Measurements from ENCODE around the gene DLD.
"Not testable (repeated sequence)": the region's sequence is repeated elsewhere in the genome, so short reads cannot be mapped to it uniquely, and the experiment has no call there.

The DLD gene

GRCh38 chr7:107948645-107949442 lies 57.9 kb downstream of the DLD start:
- peaks cover 90% of the 10 kb centered on the region for H3K36me3 ChIP-seq (ENCODE audit: insufficient read depth, insufficient read length, low read length)
- peaks cover 4% of the 10 kb centered on the region for H3K4me1 ChIP-seq (ENCODE audit: insufficient read depth, insufficient read length)
- no peaks in the 10 kb centered on the region for H3K27me3 ChIP-seq (ENCODE audit: insufficient read depth, insufficient read length)
- H3K9ac ChIP-seq (ENCODE audit: insufficient read length, low read depth) = no peak overlapping the region
- H3K4me3 ChIP-seq (ENCODE audit: insufficient read length, low read depth) = no peak overlapping the region
- DNase-seq (ENCODE audit: low read depth, low spot score) = no peak
- TF ChIP-seq YY1 (IDR thresholded peaks at IDR 0.05; ENCODE audit: insufficient read depth, insufficient read length) (no peak), SUZ12 (IDR thresholded peaks at IDR 0.05; ENCODE audit: extremely low read depth, insufficient read depth, insufficient read length) (no peak), ZNF274 (IDR thresholded peaks at IDR 0.05; ENCODE audit: low read depth, low read length) (no peak)
- H3K9me3 ChIP-seq (ENCODE audit: insufficient read depth, low read length) = no peaks in the 10 kb centered on the region

GRCh38 chr7:107949443-107949935 lies 58.5 kb downstream of the DLD start:
- Histone ChIP-seq H3K9me3 (ENCODE audit: insufficient read depth, low read length) (no peaks in the 10 kb centered on the region), H3K4me3 (ENCODE audit: insufficient read length, low read depth) (no peak overlapping the region), H3K4me1 (ENCODE audit: insufficient read depth, insufficient read length) (peaks cover 4% of the 10 kb centered on the region), H3K9ac (ENCODE audit: insufficient read length, low read depth) (no peak overlapping the region), H3K27me3 (ENCODE audit: insufficient read depth, insufficient read length) (no peaks in the 10 kb centered on the region), H3K36me3 (ENCODE audit: insufficient read depth, insufficient read length, low read length) (peaks cover 87% of the 10 kb centered on the region)
- TF ChIP-seq SUZ12 (IDR thresholded peaks at IDR 0.05; ENCODE audit: extremely low read depth, insufficient read depth, insufficient read length) = no peak
- TF ChIP-seq ZNF274 (IDR thresholded peaks at IDR 0.05; ENCODE audit: low read depth, low read length) = no peak
- TF ChIP-seq YY1 (IDR thresholded peaks at IDR 0.05; ENCODE audit: insufficient read depth, insufficient read length) = no peak
- DNase-seq (ENCODE audit: low read depth, low spot score) = no peak

GRCh38 chr7:107951172-107951787 lies 60.3 kb downstream of the DLD start:
- H3K4me1 ChIP-seq (ENCODE audit: insufficient read depth, insufficient read length) = peaks cover 4% of the 10 kb centered on the region

GRCh38 chr7:107951896-107952295 lies 60.9 kb downstream of the DLD start:
- TF ChIP-seq YY1 (IDR thresholded peaks at IDR 0.05; ENCODE audit: insufficient read depth, insufficient read length) = no peak
- TF ChIP-seq ZNF274 (IDR thresholded peaks at IDR 0.05; ENCODE audit: low read depth, low read length) = no peak
- TF ChIP-seq SUZ12 (IDR thresholded peaks at IDR 0.05; ENCODE audit: extremely low read depth, insufficient read depth, insufficient read length) = no peak
- H3K36me3 ChIP-seq (ENCODE audit: insufficient read depth, insufficient read length, low read length) = peaks cover 84% of the 10 kb centered on the region
- no peak overlapping the region for H3K4me3 ChIP-seq (ENCODE audit: insufficient read length, low read depth)
- no peaks in the 10 kb centered on the region for H3K9me3 ChIP-seq (ENCODE audit: insufficient read depth, low read length)
- H3K27me3 ChIP-seq (ENCODE audit: insufficient read depth, insufficient read length) = no peaks in the 10 kb centered on the region
- H3K9ac ChIP-seq (ENCODE audit: insufficient read length, low read depth) = no peak overlapping the region
- H3K4me1 ChIP-seq (ENCODE audit: insufficient read depth, insufficient read length) = peaks cover 4% of the 10 kb centered on the region
- DNase-seq (ENCODE audit: low read depth, low spot score) = no peak

More at GRCh38 chr7:107951172-107951787, 60.3 kb downstream of the DLD start:
- no peaks in the 10 kb centered on the region for H3K9me3 ChIP-seq (ENCODE audit: insufficient read depth, low read length)
- DNase-seq (ENCODE audit: low read depth, low spot score) = no peak
- peaks cover 84% of the 10 kb centered on the region for H3K36me3 ChIP-seq (ENCODE audit: insufficient read depth, insufficient read length, low read length)
- H3K4me3 ChIP-seq (ENCODE audit: insufficient read length, low read depth) = no peak overlapping the region
- H3K9ac ChIP-seq (ENCODE audit: insufficient read length, low read depth) = no peak overlapping the region
- no peak for TF ChIP-seq ZNF274 (IDR thresholded peaks at IDR 0.05; ENCODE audit: low read depth, low read length)
- no peaks in the 10 kb centered on the region for H3K27me3 ChIP-seq (ENCODE audit: insufficient read depth, insufficient read length)

GRCh38 chr7:107953265-107953923 lies 62.4 kb downstream of the DLD start:
- no peak overlapping the region for H3K9ac ChIP-seq (ENCODE audit: insufficient read length, low read depth)
- peaks cover 83% of the 10 kb centered on the region for H3K36me3 ChIP-seq (ENCODE audit: insufficient read depth, insufficient read length, low read length)
- TF ChIP-seq ZNF274 (IDR thresholded peaks at IDR 0.05; ENCODE audit: low read depth, low read length) (no peak), SUZ12 (IDR thresholded peaks at IDR 0.05; ENCODE audit: extremely low read depth, insufficient read depth, insufficient read length) (no peak), YY1 (IDR thresholded peaks at IDR 0.05; ENCODE audit: insufficient read depth, insufficient read length) (no peak)
- no peaks in the 10 kb centered on the region for H3K9me3 ChIP-seq (ENCODE audit: insufficient read depth, low read length)
- H3K4me3 ChIP-seq (ENCODE audit: insufficient read length, low read depth) = no peak overlapping the region
- DNase-seq (ENCODE audit: low read depth, low spot score) = no peak
- H3K4me1 ChIP-seq (ENCODE audit: insufficient read depth, insufficient read length) = peaks cover 4% of the 10 kb centered on the region
- H3K27me3 ChIP-seq (ENCODE audit: insufficient read depth, insufficient read length) = no peaks in the 10 kb centered on the region

- no peaks in the 10 kb centered on the region for H3K9me3 ChIP-seq (ENCODE audit: insufficient read depth, low read length)
These were observed 62.9 kb downstream of the DLD start for GRCh38 chr7:107953924-107954303.

GRCh38 chr7:107955394-107955793 lies 64.4 kb downstream of the DLD start:
- H3K4me3 ChIP-seq (ENCODE audit: insufficient read length, low read depth) = no peak overlapping the region
- peaks cover 86% of the 10 kb centered on the region for H3K36me3 ChIP-seq (ENCODE audit: insufficient read depth, insufficient read length, low read length)
- H3K9me3 ChIP-seq (ENCODE audit: insufficient read depth, low read length) = no peaks in the 10 kb centered on the region
- H3K4me1 ChIP-seq (ENCODE audit: insufficient read depth, insufficient read length) = peaks cover 8% of the 10 kb centered on the region
- TF ChIP-seq SUZ12 (IDR thresholded peaks at IDR 0.05; ENCODE audit: extremely low read depth, insufficient read depth, insufficient read length) (no peak), ZNF274 (IDR thresholded peaks at IDR 0.05; ENCODE audit: low read depth, low read length) (no peak), YY1 (IDR thresholded peaks at IDR 0.05; ENCODE audit: insufficient read depth, insufficient read length) (no peak)
- no peaks in the 10 kb centered on the region for H3K27me3 ChIP-seq (ENCODE audit: insufficient read depth, insufficient read length)
- no peak for DNase-seq (ENCODE audit: low read depth, low spot score)
- no peak overlapping the region for H3K9ac ChIP-seq (ENCODE audit: insufficient read length, low read depth)

More at GRCh38 chr7:107953924-107954303, 62.9 kb downstream of the DLD start:
- Histone ChIP-seq H3K4me3 (ENCODE audit: insufficient read length, low read depth) (no peak overlapping the region), H3K36me3 (ENCODE audit: insufficient read depth, insufficient read length, low read length) (peaks cover 83% of the 10 kb centered on the region), H3K27me3 (ENCODE audit: insufficient read depth, insufficient read length) (no peaks in the 10 kb centered on the region), H3K9ac (ENCODE audit: insufficient read length, low read depth) (no peak overlapping the region), H3K4me1 (ENCODE audit: insufficient read depth, insufficient read length) (peaks cover 4% of the 10 kb centered on the region)
- TF ChIP-seq SUZ12 (IDR thresholded peaks at IDR 0.05; ENCODE audit: extremely low read depth, insufficient read depth, insufficient read length) (no peak), ZNF274 (IDR thresholded peaks at IDR 0.05; ENCODE audit: low read depth, low read length) (no peak), YY1 (IDR thresholded peaks at IDR 0.05; ENCODE audit: insufficient read depth, insufficient read length) (no peak)
- no peak for DNase-seq (ENCODE audit: low read depth, low spot score)

- H3K9me3 ChIP-seq (ENCODE audit: insufficient read depth, low read length); H3K4me3 ChIP-seq (ENCODE audit: insufficient read length, low read depth); H3K27me3 ChIP-seq (ENCODE audit: insufficient read depth, insufficient read length); DNase-seq (ENCODE audit: low read depth, low spot score); H3K4me1 ChIP-seq (ENCODE audit: insufficient read depth, insufficient read length); H3K9ac ChIP-seq (ENCODE audit: insufficient read length, low read depth): not testable (repeated sequence)
- peaks cover 86% of the 10 kb centered on the region for H3K36me3 ChIP-seq (ENCODE audit: insufficient read depth, insufficient read length, low read length)
These were observed 66.0 kb downstream of the DLD start for GRCh38 chr7:107956950-107957349.
